Mesendoderm (in vitro differentiated cells): ENCODE data around the gene TM4SF5.

Source experiments
- DNase-seq: peaks from one replicate; pipeline ENCODE4 v3.0.0; 2013
- H2AK5ac ChIP-seq: 2 replicates; pipeline ENCODE4 v1.6.1; 2013; ENCODE audit warnings: low read length, inconsistent platforms
- H2BK120ac ChIP-seq: 2 replicates; pipeline ENCODE4 v1.6.1; 2013; ENCODE audit warnings: low read depth, mild to moderate bottlenecking, low read length, moderate library complexity, mixed read lengths
- H2BK15ac ChIP-seq: replicated peaks from 2 replicates; pipeline ENCODE4 v1.6.1; 2013; ENCODE audit warnings: low read depth, mild to moderate bottlenecking, moderate library complexity
- H2BK5ac ChIP-seq: 2 replicates; pipeline ENCODE4 v1.6.1; 2013; ENCODE audit warnings: low read length, inconsistent platforms
- H3K18ac ChIP-seq: 2 replicates; pipeline ENCODE4 v1.6.1; 2013; ENCODE audit warnings: mild to moderate bottlenecking, low read length, mixed read lengths
- H3K23ac ChIP-seq: one replicate; pipeline ENCODE4 v1.6.1; 2013; ENCODE audit warnings: low read length
- H3K27ac ChIP-seq: 2 replicates; pipeline ENCODE4 v1.5.1; 2013; ENCODE audit warnings: low read depth, mild to moderate bottlenecking, inconsistent platforms, low read length, moderate library complexity
- H3K27me3 ChIP-seq: 2 replicates; pipeline ENCODE4 v1.6.1; 2013; ENCODE audit warnings: low read length, control low read depth, mild to moderate bottlenecking, inconsistent platforms; ENCODE audit not compliant: insufficient read depth, poor library complexity
- H3K36me3 ChIP-seq: 2 replicates; pipeline ENCODE4 v1.6.1; 2013; ENCODE audit warnings: low read length, inconsistent platforms; ENCODE audit not compliant: control insufficient read depth, insufficient read depth
- H3K4ac ChIP-seq: one replicate; pipeline ENCODE4 v1.6.1; 2013; ENCODE audit warnings: low read depth, mild to moderate bottlenecking, low read length, moderate library complexity
- H3K4me1 ChIP-seq: 2 replicates; pipeline ENCODE4 v1.6.1; 2013; ENCODE audit warnings: low read depth, low read length, inconsistent platforms; ENCODE audit not compliant: control insufficient read depth
- H3K4me2 ChIP-seq: 2 replicates; pipeline ENCODE4 v1.6.1; 2013; ENCODE audit warnings: low read length
- H3K4me3 ChIP-seq: 2 replicates; pipeline ENCODE4 v1.5.1; 2013; ENCODE audit warnings: mild to moderate bottlenecking, low read length
- H3K56ac ChIP-seq: one replicate; pipeline ENCODE4 v1.6.1; 2013; ENCODE audit warnings: low read length
- H3K79me1 ChIP-seq: 2 replicates; pipeline ENCODE4 v1.6.1; 2013; ENCODE audit warnings: low read length, inconsistent platforms
- H3K79me2 ChIP-seq: 2 replicates; pipeline ENCODE4 v1.6.1; 2013; ENCODE audit warnings: mild to moderate bottlenecking, low read length; ENCODE audit not compliant: control insufficient read depth, insufficient read depth
- H3K9ac ChIP-seq: 2 replicates; pipeline ENCODE4 v1.6.1; 2013; ENCODE audit warnings: low read length, inconsistent platforms
- H4K5ac ChIP-seq: one replicate; pipeline ENCODE4 v1.6.1; 2013; ENCODE audit warnings: low read length
- H4K8ac ChIP-seq: one replicate; pipeline ENCODE4 v1.6.1; 2013; ENCODE audit warnings: low read depth, mild to moderate bottlenecking, control low read depth, low read length, moderate library complexity
- WGBS: extraction: QIAGEN DNeasy Blood & Tissue Kit; methylation state at CpG from one replicate; pipeline ENCODE4 v1.1.7; 2013; ENCODE audit warnings: low lambda C conversion rate, missing lambda C conversion rate; ENCODE audit not compliant: insufficient coverage; ENCODE audit errors: extremely low coverage; 5-methylcytosine and 5-hydroxymethylcytosine counted together

The TM4SF5 gene

DNA sequence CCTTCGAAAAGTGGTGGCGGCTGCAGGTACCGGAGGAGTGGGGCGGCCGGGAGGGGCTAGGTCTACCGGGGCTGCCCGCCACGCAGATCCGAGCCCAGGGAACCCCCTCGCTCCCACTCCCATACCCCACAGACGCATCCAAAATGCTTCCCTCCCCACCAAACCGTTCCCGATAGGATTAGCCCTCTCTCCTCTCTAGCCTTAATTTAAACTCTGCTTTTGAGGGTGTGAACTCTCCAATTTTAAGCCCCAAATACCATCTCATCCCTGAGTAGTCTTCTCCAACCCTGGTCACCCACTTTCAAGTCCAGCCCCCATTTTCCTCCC is 31.7 kb upstream of the TM4SF5 start:
- Histone ChIP-seq H3K4me2 (peak overlapping the region; percentile 54), H2BK120ac (no peak overlapping the region), H3K79me2 (no peaks in the 10 kb centered on the region), H2AK5ac (no peak overlapping the region), H4K8ac (no peak overlapping the region), H3K27me3 (peaks cover 35% of the 10 kb centered on the region), H3K4me3 (no peak overlapping the region), H3K36me3 (no peaks in the 10 kb centered on the region), H3K9ac (no peak overlapping the region), H3K23ac (peak overlapping the region; percentile 45), H3K18ac (no peak overlapping the region), H3K27ac (no peak overlapping the region), H3K56ac (peak overlapping the region; percentile 15), H4K5ac (no peak overlapping the region), H3K4me1 (no peaks in the 10 kb centered on the region), H3K4ac (no peak overlapping the region), H2BK5ac (no peak overlapping the region), H2BK15ac (no peak overlapping the region), H3K79me1 (no peaks in the 10 kb centered on the region)
- no CpG with 5 or more reads among the region's 13 CpGs for WGBS
- DNase-seq, result no peak

DNA sequence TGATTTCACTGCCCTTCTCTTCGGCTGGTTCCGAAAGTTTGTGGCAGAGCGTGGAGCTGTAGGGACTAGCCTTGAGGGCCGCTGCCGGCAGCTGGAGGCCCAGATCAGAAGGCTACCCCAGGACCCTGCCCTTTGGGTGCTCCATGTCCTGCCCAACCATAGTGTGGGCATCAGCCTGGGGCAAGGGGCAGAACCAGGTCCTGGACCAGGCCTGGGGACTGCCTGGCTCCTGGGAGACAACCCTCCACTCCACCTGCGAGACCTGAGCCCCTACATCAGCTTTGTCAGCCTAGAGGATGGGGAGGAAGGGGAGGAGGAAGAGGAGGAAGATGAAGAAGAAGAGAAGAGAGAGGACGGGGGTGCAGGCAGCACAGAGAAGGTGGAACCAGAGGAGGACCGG is 31.1 kb upstream of the TM4SF5 start:
- no CpG with 5 or more reads among the region's 8 CpGs for WGBS
- Histone ChIP-seq H4K8ac (no peak overlapping the region), H3K4me1 (no peaks in the 10 kb centered on the region), H4K5ac (no peak overlapping the region), H3K4ac (no peak overlapping the region), H3K23ac (no peak overlapping the region), H3K27ac (no peak overlapping the region), H3K79me2 (no peaks in the 10 kb centered on the region), H3K27me3 (peaks cover 35% of the 10 kb centered on the region), H3K56ac (no peak overlapping the region), H3K4me3 (no peak overlapping the region), H3K18ac (no peak overlapping the region), H2BK5ac (no peak overlapping the region), H3K9ac (no peak overlapping the region), H2BK120ac (no peak overlapping the region), H3K4me2 (no peak overlapping the region), H2AK5ac (no peak overlapping the region), H2BK15ac (no peak overlapping the region), H3K36me3 (no peaks in the 10 kb centered on the region), H3K79me1 (no peaks in the 10 kb centered on the region)
- DNase-seq, result no peak

DNA sequence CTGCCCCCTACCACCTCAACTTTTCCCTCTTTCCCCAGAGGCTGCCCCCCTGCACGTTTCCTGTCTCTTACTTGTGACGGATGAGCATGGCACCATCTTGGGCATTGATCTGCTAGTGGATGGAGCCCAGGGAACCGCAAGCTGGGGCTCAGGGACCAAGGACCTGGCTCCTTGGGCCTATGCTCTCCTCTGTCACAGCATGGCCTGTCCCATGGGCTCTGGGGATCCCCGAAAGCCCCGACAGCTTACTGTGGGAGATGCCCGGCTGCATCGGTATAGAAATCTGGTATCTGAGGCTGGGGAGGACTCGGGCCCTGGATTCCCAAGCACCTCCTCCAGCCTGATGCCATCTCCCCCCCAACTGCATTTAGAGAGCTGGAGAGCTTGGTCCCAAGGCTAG is 30.1 kb upstream of the TM4SF5 start:
- Histone ChIP-seq H3K9ac (no peak overlapping the region), H3K79me1 (no peaks in the 10 kb centered on the region), H3K27me3 (peaks cover 32% of the 10 kb centered on the region), H3K18ac (no peak overlapping the region), H2AK5ac (no peak overlapping the region), H3K27ac (no peak overlapping the region), H2BK15ac (no peak overlapping the region), H3K56ac (no peak overlapping the region), H2BK120ac (no peak overlapping the region), H3K79me2 (no peaks in the 10 kb centered on the region), H2BK5ac (no peak overlapping the region), H4K5ac (no peak overlapping the region), H3K4me3 (no peak overlapping the region), H3K23ac (no peak overlapping the region), H3K4me2 (no peak overlapping the region), H3K4ac (no peak overlapping the region), H3K36me3 (no peaks in the 10 kb centered on the region), H4K8ac (no peak overlapping the region), H3K4me1 (no peaks in the 10 kb centered on the region)
- no CpG with 5 or more reads among the region's 8 CpGs for WGBS
- DNase-seq, result no peak

GRCh38 chr17:4742133-4742532 is 29.6 kb upstream of the TM4SF5 start:
- Histone ChIP-seq H3K18ac (no peak overlapping the region), H3K9ac (no peak overlapping the region), H4K8ac (no peak overlapping the region), H3K79me1 (no peaks in the 10 kb centered on the region), H3K23ac (no peak overlapping the region), H3K56ac (no peak overlapping the region), H3K4ac (no peak overlapping the region), H3K36me3 (no peaks in the 10 kb centered on the region), H3K4me2 (no peak overlapping the region), H2BK5ac (no peak overlapping the region), H3K4me3 (no peak overlapping the region), H2AK5ac (no peak overlapping the region), H3K79me2 (no peaks in the 10 kb centered on the region), H3K27ac (no peak overlapping the region), H2BK120ac (no peak overlapping the region), H3K4me1 (no peaks in the 10 kb centered on the region), H4K5ac (no peak overlapping the region), H3K27me3 (peaks cover 32% of the 10 kb centered on the region), H2BK15ac (no peak overlapping the region)
- no peak for DNase-seq
- no CpG with 5 or more reads among the region's 9 CpGs for WGBS

DNA sequence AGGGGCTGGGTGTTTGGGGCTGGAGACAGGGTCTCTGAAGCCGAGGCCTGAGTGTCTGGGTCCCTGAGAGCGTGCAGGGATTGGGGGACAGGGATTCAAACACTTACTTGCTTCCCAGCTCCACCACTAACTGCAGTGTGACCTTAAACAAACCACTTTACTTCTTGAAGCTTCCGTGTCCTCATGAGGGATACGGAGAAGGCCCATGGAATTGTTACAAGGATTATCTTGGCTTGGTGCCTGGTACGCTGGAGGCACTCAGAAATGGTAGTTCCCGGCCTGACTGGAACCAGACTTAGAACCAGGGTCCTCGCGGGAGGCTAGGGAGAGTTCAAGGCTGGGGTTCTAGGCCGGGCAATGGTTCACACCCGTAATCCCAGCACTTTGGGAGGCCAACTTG is 29.1 kb upstream of the TM4SF5 start:
- Histone ChIP-seq H3K56ac (no peak overlapping the region), H2BK15ac (no peak overlapping the region), H2BK5ac (no peak overlapping the region), H4K8ac (no peak overlapping the region), H2BK120ac (no peak overlapping the region), H3K79me1 (no peaks in the 10 kb centered on the region), H3K9ac (no peak overlapping the region), H3K4me1 (no peaks in the 10 kb centered on the region), H3K27me3 (peaks cover 32% of the 10 kb centered on the region), H3K23ac (no peak overlapping the region), H2AK5ac (no peak overlapping the region), H3K18ac (no peak overlapping the region), H3K4me2 (no peak overlapping the region), H3K4me3 (no peak overlapping the region), H3K36me3 (no peaks in the 10 kb centered on the region), H3K79me2 (no peaks in the 10 kb centered on the region), H4K5ac (no peak overlapping the region), H3K4ac (no peak overlapping the region), H3K27ac (no peak overlapping the region)
- WGBS, result no CpG with 5 or more reads among the region's 10 CpGs
- no peak for DNase-seq

- H3K27me3 ChIP-seq, result peaks cover 30% of the 10 kb centered on the region
- H3K79me2 ChIP-seq, result no peaks in the 10 kb centered on the region
- no peak overlapping the region for H3K23ac ChIP-seq
- H3K36me3 ChIP-seq, result no peaks in the 10 kb centered on the region
- no peak overlapping the region for H2BK5ac ChIP-seq
- no CpG with 5 or more reads among the region's 8 CpGs for WGBS
- DNase-seq, result no peak
- H4K8ac ChIP-seq, result no peak overlapping the region
- no peaks in the 10 kb centered on the region for H3K4me1 ChIP-seq
- no peak overlapping the region for H3K4me2 ChIP-seq
- no peak overlapping the region for H2BK15ac ChIP-seq
- H3K4me3 ChIP-seq, result no peak overlapping the region
- H3K18ac ChIP-seq, result no peak overlapping the region
- no peak overlapping the region for H4K5ac ChIP-seq
- no peak overlapping the region for H2AK5ac ChIP-seq
- no peak overlapping the region for H2BK120ac ChIP-seq
- H3K27ac ChIP-seq, result no peak overlapping the region
- H3K56ac ChIP-seq, result no peak overlapping the region
- H3K4ac ChIP-seq, result no peak overlapping the region
- no peak overlapping the region for H3K9ac ChIP-seq
- H3K79me1 ChIP-seq, result no peaks in the 10 kb centered on the region
Observed at GRCh38 chr17:4743216-4743615, 28.5 kb upstream of the TM4SF5 start.
